ENCODE results near the gene HDAC9.

The HDAC9 gene

DNA sequence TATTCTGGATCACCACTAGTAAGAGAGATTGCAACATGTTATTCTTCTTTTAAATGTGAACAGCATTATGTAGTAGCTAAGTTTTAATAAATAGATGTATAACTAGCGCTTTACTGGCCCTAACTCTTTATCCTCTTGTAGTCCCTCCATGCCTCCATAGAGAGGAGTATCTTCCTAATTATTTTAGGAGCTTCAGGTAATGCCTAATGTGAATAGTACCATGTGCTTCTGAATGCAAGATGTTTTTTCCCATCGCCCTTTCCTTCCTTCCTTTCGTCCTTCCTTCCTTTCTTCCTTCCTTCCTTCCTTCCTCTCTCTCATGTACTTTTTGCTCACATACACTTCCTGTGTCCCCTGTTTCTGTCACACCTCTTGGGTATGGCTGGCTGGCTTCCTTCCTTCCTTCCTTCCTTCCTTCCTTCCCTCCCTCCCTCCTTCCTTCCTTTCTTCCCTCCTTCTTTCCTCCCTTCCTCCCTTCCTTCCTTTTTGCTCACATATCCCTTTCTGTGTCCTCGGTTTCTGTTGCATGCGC is 290.7 kb downstream of the HDAC9 start:
- no peak overlapping the region for H3K27ac Mint-ChIP-seq
- no peaks in the 10 kb centered on the region for H3K36me3 Mint-ChIP-seq (ENCODE audit: insufficient read depth)
- DNase-seq (no peak), ATAC-seq (replicated peaks) (no peak)
- no peak overlapping the region for H3K4me3 Mint-ChIP-seq
- H3K9me3 Mint-ChIP-seq: peaks cover 12% of the 10 kb centered on the region in 2 donors
- no peaks in the 10 kb centered on the region for H3K27me3 Mint-ChIP-seq
- no peaks in the 10 kb centered on the region for H3K4me1 Mint-ChIP-seq (ENCODE audit: low read depth in 2 of 2)

GRCh38 chr7:18786796-18787195 is 291.2 kb downstream of the HDAC9 start:
- H3K27me3 Mint-ChIP-seq: no peaks in the 10 kb centered on the region
- H3K9me3 Mint-ChIP-seq: peaks cover 12% of the 10 kb centered on the region in 2 donors
- no peak overlapping the region for H3K27ac Mint-ChIP-seq
- ATAC-seq (replicated peaks) (no peak), DNase-seq (no peak)
- no peak overlapping the region for H3K4me3 Mint-ChIP-seq
- H3K36me3 Mint-ChIP-seq (ENCODE audit: insufficient read depth): no peaks in the 10 kb centered on the region
- no peaks in the 10 kb centered on the region for H3K4me1 Mint-ChIP-seq (ENCODE audit: low read depth in 2 of 2)

DNA sequence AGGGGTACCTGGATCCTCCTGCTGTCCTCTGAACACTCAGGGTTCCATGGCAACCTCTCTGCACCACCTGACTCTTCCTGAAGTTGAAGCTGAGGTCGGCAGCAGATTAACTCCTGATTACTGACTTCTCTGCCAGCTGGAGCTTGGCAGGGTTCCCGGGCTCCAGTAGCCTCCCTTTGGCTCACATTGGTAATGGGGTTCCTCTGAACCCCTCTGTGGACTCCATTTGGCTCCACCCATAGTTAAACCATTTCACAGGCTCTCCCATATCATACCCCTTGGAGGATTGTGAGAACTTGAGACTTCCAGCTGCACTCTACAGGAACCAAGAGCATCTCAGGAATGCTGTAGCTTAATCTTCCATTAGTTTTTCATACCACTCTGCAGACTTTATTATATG is 292.5 kb downstream of the HDAC9 start:
- DNase-seq: no peak

GRCh38 chr7:18792871-18793595 is 297.5 kb downstream of the HDAC9 start:
- peaks cover 0 to 5% of the 10 kb centered on the region in 2 donors for H3K9me3 Mint-ChIP-seq
- no peaks in the 10 kb centered on the region for H3K27me3 Mint-ChIP-seq
- H3K4me3 Mint-ChIP-seq: no peak overlapping the region
- H3K36me3 Mint-ChIP-seq (ENCODE audit: insufficient read depth): no peaks in the 10 kb centered on the region
- H3K27ac Mint-ChIP-seq: no peak overlapping the region
- no peak for ATAC-seq (replicated peaks)
- H3K4me1 Mint-ChIP-seq (ENCODE audit: low read depth in 2 of 2): no peaks in the 10 kb centered on the region
- DNase-seq: no peak

More for the DNA sequence above, 292.5 kb downstream of the HDAC9 start:
- ATAC-seq (replicated peaks): no peak
- peaks cover 12% of the 10 kb centered on the region in 2 donors for H3K9me3 Mint-ChIP-seq
- no peaks in the 10 kb centered on the region for H3K4me1 Mint-ChIP-seq (ENCODE audit: low read depth in 2 of 2)
- H3K4me3 Mint-ChIP-seq: no peak overlapping the region
- no peaks in the 10 kb centered on the region for H3K27me3 Mint-ChIP-seq
- no peaks in the 10 kb centered on the region for H3K36me3 Mint-ChIP-seq (ENCODE audit: insufficient read depth)
- no peak overlapping the region for H3K27ac Mint-ChIP-seq

DNA sequence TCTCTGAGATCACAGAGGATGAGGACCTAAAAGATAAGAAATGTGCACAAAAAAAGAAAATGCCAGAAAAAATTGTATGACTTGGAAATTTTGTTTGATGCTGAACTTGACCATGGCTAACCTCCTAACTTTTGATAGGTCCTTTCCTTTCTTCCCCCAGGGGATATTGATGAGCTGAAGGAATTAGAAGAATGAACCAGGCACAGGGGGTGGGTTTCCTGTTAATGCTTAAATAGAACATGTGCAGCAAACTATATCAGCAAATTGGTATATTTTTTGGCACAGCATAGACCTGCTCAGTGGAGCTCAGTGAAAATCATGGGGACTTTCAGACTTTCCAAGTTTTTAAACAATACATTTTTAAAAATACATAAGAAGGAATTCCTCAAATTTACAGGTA is 300.7 kb downstream of the HDAC9 start:
- ATAC-seq (replicated peaks) (no peak), DNase-seq (no peak)
- Mint-ChIP-seq H3K27me3 (no peaks in the 10 kb centered on the region), H3K36me3 (ENCODE audit: insufficient read depth) (no peaks in the 10 kb centered on the region), H3K27ac (no peak overlapping the region), H3K4me3 (no peak overlapping the region), H3K9me3 (peaks cover 0 to 3% of the 10 kb centered on the region in 2 donors), H3K4me1 (ENCODE audit: low read depth in 2 of 2) (no peaks in the 10 kb centered on the region)

GRCh38 chr7:18798088-18798906 is 302.7 kb downstream of the HDAC9 start:
- Mint-ChIP-seq H3K27me3 (no peaks in the 10 kb centered on the region), H3K36me3 (ENCODE audit: insufficient read depth) (no peaks in the 10 kb centered on the region), H3K27ac (no peak overlapping the region), H3K4me3 (no peak overlapping the region), H3K9me3 (peaks cover 0 to 3% of the 10 kb centered on the region in 2 donors), H3K4me1 (ENCODE audit: low read depth in 2 of 2) (no peaks in the 10 kb centered on the region)
- ATAC-seq (replicated peaks) (no peak), DNase-seq (no peak)

DNA sequence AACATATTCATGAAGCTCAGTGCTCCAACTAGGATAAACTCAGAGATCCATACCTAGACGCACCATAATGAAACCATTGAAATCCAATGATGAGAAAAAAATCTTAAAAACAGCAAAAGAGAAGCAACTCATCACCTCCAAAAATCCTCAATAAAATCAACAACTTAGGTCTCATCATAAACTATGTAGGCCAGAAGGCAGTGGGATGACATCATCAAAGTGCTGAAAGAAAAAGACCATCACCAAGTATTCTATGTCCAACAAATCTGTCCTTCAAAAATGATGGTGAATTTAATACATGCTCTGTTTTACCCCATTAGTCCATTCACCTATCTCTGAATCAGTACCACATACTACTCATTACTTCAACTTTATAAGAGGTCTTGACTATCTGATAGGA is 304.4 kb downstream of the HDAC9 start:
- no peak overlapping the region for H3K27ac Mint-ChIP-seq
- no peak overlapping the region for H3K4me3 Mint-ChIP-seq
- no peaks in the 10 kb centered on the region for H3K4me1 Mint-ChIP-seq (ENCODE audit: low read depth in 2 of 2)
- ATAC-seq (replicated peaks): no peak
- no peaks in the 10 kb centered on the region for H3K36me3 Mint-ChIP-seq (ENCODE audit: insufficient read depth)
- no peaks in the 10 kb centered on the region for H3K27me3 Mint-ChIP-seq
- H3K9me3 Mint-ChIP-seq: peaks cover 0 to 3% of the 10 kb centered on the region in 2 donors
- DNase-seq: no peak

- Mint-ChIP-seq H3K27ac (no peak overlapping the region), H3K27me3 (no peaks in the 10 kb centered on the region), H3K4me3 (no peak overlapping the region), H3K4me1 (ENCODE audit: low read depth in 2 of 2) (no peaks in the 10 kb centered on the region), H3K9me3 (peaks cover 0 to 4% of the 10 kb centered on the region in 2 donors), H3K36me3 (ENCODE audit: insufficient read depth) (peaks cover 4% of the 10 kb centered on the region)
- DNase-seq: no peak
- ATAC-seq (replicated peaks): no peak
Measured at GRCh38 chr7:18803923-18804322, 308.4 kb downstream of the HDAC9 start.

GRCh38 chr7:18806177-18806576 is 310.6 kb downstream of the HDAC9 start:
- Mint-ChIP-seq H3K9me3 (peaks cover 0 to 4% of the 10 kb centered on the region in 2 donors), H3K27me3 (no peaks in the 10 kb centered on the region), H3K4me3 (no peak overlapping the region), H3K36me3 (ENCODE audit: insufficient read depth) (peaks cover 4% of the 10 kb centered on the region), H3K27ac (no peak overlapping the region), H3K4me1 (ENCODE audit: low read depth in 2 of 2) (no peaks in the 10 kb centered on the region)
- ATAC-seq (replicated peaks): no peak
- no peak for DNase-seq

DNA sequence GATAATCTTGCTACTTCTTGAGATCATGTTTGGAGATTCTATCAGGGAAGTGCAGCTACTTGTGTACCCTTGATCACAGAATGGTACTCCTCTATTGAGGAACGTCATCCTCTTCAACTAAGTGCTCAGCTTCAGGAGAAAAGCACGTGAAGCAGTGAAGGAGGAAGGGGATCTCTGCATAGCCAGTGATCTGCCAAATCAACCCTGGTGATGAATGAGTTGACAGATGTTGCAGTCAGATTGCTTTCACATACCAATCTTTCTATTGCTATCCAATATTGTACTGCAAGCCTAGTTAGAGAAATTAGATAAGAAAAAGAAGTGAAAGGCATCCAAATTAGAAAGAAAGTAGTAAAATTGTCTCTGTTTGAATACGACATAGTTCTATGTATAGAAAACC is 312.5 kb downstream of the HDAC9 start:
- Mint-ChIP-seq H3K4me3 (no peak overlapping the region), H3K9me3 (peaks cover 6 to 7% of the 10 kb centered on the region in 2 donors), H3K27ac (no peak overlapping the region), H3K4me1 (ENCODE audit: low read depth in 2 of 2) (no peaks in the 10 kb centered on the region), H3K36me3 (ENCODE audit: insufficient read depth) (peaks cover 4% of the 10 kb centered on the region), H3K27me3 (no peaks in the 10 kb centered on the region)
- ATAC-seq (replicated peaks) (no peak), DNase-seq (no peak)

GRCh38 chr7:18815261-18815960 is 319.9 kb downstream of the HDAC9 start:
- H3K27me3 Mint-ChIP-seq: no peaks in the 10 kb centered on the region
- H3K4me1 Mint-ChIP-seq (ENCODE audit: low read depth in 2 of 2): no peaks in the 10 kb centered on the region
- no peak overlapping the region for H3K27ac Mint-ChIP-seq
- H3K36me3 Mint-ChIP-seq (ENCODE audit: insufficient read depth): no peaks in the 10 kb centered on the region
- no peak overlapping the region for H3K4me3 Mint-ChIP-seq
- peaks cover 5 to 15% of the 10 kb centered on the region in 2 donors for H3K9me3 Mint-ChIP-seq
- ATAC-seq (replicated peaks): no peak
- DNase-seq: no peak

- Mint-ChIP-seq H3K4me1 (ENCODE audit: low read depth in 2 of 2) (no peaks in the 10 kb centered on the region), H3K36me3 (ENCODE audit: insufficient read depth) (no peaks in the 10 kb centered on the region), H3K27me3 (no peaks in the 10 kb centered on the region), H3K27ac (no peak overlapping the region), H3K4me3 (no peak overlapping the region), H3K9me3 (no peaks in the 10 kb centered on the region)
- DNase-seq (no peak), ATAC-seq (replicated peaks) (no peak)
Measured at GRCh38 chr7:18820981-18821380, 325.4 kb downstream of the HDAC9 start.

- no peaks in the 10 kb centered on the region for H3K4me1 Mint-ChIP-seq (ENCODE audit: low read depth in 2 of 2)
- no peaks in the 10 kb centered on the region for H3K9me3 Mint-ChIP-seq
- H3K36me3 Mint-ChIP-seq (ENCODE audit: insufficient read depth): no peaks in the 10 kb centered on the region
- no peak for ATAC-seq (replicated peaks)
- H3K27me3 Mint-ChIP-seq: no peaks in the 10 kb centered on the region
- H3K4me3 Mint-ChIP-seq: no peak overlapping the region
- DNase-seq: no peak
- no peak overlapping the region for H3K27ac Mint-ChIP-seq
Measured at GRCh38 chr7:18821554-18821953, 326.0 kb downstream of the HDAC9 start.

All from effector memory CD8-positive, alpha-beta T cell (primary cell).